ENCODE measurements around the gene ITGBL1. TPM values are rescaled to one million over a fixed set of nuclear protein-coding genes. Genes with fewer than 3 reads are reported as not detected.

ITGBL1 gene
- total RNA-seq, 1 donor from 2014 or later = 3.1 TPM

DNA sequence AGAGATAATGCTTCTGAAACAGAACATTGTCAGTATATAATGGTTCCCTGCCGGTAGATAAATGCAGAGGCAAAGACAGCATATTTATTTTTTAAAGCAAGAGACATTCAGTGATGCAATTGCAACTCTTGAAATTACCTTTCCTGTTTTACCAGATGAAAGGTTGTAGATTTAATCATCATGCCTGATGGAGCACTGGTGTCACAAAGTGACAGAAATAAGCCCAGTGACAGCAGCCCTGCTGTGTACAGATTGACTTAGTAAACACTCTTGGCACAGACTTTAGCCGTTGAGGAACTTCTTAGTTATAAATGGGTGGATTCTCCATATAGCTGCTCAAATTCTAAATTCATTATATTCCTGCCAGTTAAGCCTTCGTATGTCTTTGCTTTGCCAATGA is 172.5 kb downstream of the ITGBL1 start:
- no peak for DNase-seq (ENCODE audit: low read depth)

DNA sequence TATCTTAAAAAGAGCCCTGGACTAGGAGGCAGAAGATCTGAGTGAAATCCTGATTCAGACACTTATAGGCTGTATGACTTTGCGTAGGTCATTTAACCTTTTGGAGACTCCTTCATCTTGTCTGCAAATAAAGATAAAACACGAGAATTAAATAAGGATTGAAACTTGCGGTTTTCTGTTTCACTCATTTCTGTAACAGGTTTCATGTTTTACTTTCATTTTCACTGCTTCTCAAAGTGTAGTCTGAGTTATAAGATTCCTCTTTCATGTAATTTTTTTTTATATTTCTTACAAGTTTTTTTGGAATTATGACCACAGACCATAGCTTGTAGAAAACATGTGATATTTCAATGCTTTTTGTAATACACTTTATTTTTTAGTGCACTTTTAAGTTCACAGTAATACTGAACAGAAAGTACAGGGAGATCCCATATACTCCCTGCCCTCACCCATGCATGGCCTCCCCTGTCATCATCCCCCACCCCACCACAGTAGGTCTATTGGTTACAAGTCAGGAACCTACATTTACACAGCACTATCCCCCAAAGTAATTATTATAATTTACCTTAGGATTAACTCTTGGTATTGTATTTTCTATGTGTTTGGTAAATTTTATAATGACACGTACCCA is 174.6 kb downstream of the ITGBL1 start:
- peak; percentile 35 for DNase-seq (ENCODE audit: low read depth)

DNA sequence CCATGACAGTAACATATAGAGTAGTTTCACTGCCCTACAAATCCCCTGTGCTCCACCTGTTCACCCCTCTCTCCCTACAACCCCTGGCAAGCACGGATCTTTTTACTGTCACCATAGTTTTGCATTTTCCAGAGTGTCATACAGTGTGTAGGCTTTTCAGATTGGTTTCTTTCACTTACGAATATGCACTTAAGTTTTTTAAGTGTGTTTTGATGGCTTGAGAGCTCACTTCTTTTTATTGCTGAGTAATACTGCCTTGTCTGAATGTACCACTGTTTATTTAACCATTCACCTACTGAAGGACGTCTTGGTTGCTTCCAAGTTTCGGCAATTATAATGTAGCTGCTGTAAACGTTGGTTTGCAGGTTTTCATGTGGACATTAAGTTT is 175.1 kb downstream of the ITGBL1 start:
- peak; percentile 49 for DNase-seq (ENCODE audit: low read depth)

DNA sequence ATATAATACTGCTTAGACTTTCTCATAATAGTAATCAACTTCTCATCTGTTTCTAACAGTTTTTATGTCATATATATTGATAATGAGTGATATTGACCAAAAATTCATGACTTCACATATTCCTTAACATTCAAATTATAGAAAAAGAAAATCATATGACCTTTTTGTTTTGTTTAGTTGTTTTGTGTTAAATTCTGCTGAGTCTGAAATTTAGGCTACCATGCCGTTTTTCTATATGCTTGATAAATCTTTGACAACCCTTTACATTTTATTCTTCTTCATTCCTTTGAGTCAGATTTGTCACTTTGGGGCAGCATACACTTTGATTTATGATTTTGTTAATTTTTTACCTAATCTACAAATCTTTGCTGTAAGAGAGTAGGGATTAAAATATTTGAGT is 176.4 kb downstream of the ITGBL1 start:
- no peak for DNase-seq (ENCODE audit: low read depth)

DNA sequence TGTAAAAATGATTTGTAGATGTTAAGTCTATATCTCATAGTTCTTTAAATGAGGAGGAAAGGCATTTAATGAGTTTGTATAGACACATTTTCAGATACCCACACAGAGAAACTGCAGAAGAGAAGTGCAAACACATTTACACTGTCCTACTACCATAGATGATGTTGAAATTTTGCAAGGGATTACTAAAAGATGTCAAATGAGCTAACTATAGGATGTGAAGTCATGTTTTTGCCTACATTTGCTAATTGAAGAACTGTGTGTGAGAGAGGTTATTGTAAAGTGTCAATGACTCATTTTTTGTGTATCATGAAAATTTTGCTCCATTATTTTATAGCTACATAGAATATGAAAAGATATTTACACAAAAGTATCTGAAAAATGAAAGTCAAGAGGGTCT is 178.9 kb downstream of the ITGBL1 start:
- no peak for DNase-seq (ENCODE audit: low read depth)

DNA sequence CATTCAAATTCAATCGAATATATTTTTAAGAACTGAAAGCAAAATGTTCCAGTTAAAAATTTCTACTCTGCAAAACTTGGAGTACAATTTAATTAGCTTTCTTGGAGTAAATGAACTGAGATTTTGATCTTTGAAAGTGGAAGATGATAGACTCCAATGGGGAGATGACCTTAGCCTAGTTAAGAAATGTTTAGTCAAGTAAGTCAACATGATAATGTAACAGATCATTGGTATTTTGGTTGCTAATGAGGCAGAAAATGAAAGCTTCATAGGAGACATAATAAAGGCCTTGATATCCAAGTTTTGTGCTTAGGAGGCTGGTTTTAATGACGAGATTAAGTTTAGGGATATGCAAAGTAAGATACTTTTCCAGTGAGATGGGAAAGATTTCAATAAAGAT is 181.7 kb downstream of the ITGBL1 start:
- DNase-seq (ENCODE audit: low read depth) = no peak

DNA sequence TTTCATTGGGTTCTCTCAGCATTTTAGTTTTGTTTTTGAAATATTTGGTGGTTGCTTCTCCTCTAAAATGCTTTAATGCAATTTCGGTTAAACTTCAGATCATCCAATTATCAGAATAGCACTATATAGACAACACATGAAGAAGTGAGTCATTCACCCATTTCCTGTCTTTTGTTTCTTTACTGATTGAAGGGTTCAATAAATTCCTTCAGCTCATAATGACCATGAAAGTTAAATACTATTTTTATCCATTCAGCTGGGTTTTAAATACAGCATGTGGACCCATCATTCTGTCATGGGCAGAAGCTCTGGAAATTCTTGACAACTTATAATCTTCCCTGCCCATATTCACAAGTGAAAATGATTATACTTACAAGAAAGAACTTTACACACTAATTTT is 187.2 kb downstream of the ITGBL1 start:
- no peak for DNase-seq (ENCODE audit: low read depth)

DNA sequence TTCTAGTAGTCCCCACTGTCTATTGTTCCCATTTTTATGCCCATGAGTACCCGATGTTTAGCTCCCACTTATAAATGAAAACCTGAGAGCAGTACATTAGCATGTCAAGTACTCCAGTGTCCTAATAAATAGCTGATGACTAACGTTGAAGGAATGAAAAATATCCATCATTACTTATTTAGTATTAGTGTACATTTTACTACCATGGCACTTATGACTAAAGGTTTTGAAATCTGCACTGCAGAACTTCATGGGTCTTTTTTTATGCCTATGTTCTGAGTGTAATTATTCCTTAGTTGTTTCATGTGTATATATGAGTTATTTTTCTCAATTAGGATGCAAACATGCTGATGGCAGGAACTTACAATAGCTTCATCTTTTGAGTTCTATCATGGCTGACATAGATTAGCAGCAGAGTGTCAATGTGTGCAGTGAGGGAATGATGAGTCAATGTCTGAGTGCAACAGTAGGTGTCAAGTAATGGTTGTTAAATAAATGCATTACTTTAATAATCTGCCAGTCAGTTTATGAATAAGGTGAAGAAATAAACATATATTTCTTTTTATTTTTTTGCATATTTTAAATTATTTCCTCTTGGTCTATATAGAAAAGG is 188.4 kb downstream of the ITGBL1 start:
- DNase-seq (ENCODE audit: low read depth) = peak; percentile 97

DNA sequence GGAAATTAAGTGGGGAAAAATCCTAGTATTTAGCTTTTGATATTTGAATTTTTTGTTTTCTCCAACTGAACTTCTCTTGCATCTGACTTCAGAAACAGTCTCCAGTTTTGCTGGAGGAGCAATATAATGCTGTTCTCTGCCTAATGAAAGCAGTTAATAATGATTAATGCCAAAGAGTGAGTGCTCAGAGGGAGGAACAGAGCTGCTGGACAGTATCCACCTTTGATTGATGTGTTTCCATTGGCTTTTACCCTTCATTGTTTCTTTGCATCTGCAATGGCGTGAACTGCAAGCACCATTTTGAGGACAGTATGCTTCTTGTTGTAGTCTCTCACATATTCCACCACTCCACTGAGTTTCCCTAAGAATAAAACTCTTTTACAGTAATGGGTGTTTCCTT is 193.4 kb downstream of the ITGBL1 start:
- DNase-seq (ENCODE audit: low read depth) = no peak

DNA sequence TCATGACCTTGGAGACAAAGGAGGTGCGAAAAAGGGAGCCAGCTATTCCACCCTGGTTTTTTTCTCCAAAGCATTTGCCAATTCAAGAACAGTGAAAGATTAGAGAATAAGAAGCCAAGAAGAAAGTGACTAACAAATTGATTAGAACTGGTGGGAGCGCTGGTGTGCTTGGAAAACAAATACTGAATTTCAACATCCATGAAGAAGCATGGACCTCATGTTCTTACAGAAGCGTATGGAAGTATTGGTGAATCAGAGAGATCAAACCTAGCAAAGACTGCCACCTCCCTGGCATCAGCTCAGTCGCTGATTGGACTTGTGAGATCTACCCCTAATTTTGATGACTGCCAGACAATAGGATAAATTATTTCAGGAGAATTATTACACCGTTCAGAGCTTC is 195.3 kb downstream of the ITGBL1 start:
- DNase-seq (ENCODE audit: low read depth) = no peak

DNA sequence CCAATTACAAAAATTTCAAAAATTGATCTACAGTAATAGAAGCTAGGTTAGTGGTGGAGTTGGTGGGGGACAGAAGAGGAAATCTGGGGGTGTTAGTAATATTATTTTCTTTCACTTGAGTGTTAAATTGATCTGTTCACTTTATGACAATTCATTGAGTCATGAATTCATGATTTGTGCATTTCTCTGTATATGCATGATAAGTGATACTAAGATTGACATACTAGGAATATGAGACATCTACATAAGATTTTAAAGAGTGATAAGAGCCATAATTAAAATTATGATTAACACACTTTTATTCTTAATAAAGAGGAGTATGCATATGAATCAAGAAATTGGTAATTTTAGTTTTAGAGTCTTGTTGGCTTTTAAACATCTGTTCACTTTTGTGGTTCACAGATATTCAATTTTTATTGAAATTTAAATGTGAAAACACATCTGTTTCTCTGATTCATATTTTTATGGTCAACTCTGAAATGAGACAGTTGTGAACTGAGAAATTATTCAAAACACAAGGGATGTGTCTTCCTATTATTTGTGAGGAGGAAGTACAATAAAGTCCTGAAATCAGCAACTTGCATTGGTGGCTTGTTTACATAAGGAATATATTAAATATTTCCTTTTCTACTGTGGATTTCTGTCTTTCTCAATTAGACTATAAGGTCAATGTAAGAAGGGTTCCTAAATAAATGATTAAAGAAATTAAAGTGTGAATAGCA is 196.5 kb downstream of the ITGBL1 start:
- DNase-seq (ENCODE audit: low read depth) = no peak

DNA sequence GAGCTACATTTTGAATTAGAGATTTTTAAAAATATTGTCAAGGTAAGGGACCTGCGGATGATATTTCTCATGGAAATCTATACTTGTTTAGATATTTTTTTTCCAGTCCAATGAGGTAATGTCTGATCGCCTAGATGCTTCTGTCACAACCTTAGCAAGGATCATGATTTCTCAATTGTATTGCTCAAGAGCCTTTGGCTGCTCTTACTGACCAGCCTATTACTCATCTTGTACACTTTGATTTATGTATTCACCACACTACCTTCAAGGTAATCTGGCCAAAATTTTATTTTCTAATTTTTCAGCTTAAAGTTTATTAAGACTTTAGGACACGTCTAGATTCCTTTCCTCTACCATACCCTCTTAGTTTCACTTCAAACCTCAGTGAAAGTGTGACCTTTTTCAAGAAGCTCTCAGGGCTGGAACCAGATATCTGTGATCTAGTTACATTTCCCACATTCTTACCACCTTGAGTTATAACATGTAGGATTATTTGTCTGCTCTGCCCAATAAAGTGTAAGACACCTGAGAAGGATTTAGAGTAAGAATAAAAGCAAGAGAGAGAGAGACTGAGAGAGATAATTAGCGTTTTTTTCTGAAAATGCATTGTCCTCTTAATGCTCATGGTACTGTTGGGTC is 197.1 kb downstream of the ITGBL1 start:
- DNase-seq (ENCODE audit: low read depth) = peak; percentile 97

DNA sequence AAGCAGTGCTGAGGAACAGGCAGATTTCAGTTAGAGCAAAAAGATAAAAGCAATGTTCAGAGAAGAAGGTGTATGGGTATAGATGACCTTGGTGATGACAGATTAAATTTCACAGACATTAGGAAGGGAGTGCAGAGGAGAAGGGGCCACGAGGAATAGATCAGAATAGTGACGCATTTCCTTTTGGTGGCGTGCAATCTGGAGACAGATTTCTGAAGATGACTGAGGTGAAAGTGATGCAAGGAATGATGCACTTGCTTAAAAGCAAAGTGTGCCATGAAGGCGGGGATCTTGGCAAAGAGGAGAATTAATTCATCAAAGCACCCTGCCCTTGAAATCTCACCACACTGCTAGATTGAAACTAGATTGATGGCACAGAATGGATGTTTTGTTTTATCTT is 202.4 kb downstream of the ITGBL1 start:
- DNase-seq (ENCODE audit: low read depth) = no peak

DNA sequence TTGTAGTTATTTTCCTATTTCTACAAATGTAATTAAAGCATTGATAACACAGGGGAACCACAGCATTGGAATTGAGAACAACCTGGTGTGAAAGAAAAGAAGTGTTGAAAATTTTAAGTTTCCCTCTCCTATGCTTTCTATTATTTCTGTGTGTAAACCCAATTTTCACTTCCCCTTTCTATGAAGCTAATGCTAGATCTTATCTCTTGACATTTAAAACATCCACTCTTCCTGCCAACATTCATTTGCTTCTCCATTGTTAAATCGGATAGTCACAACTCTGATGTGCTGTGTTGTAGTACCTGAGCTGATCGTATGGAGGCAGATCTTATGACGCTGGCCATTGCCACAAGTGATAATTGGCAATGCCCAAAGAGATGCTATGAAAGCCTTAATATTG is 203.0 kb downstream of the ITGBL1 start:
- DNase-seq (ENCODE audit: low read depth) = no peak

DNA sequence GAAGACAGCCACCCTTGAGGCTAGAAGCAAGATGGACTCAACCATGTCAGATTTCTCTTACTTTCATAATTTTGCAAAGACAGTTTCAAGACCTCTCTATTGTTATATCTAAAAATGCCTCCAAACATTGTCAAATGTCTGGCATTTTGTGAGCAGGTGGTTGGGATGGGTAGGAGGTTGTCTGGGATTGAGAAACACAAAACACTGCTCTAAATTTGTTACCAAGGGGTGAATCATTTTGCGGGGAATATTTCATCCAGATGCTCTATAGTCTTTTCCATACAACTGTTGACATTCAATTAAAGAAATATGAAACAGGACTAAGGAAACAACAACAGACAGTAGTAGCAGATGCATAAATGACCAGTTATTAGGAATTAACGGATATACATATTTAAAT is 208.2 kb downstream of the ITGBL1 start:
- no peak for DNase-seq (ENCODE audit: low read depth)

DNA sequence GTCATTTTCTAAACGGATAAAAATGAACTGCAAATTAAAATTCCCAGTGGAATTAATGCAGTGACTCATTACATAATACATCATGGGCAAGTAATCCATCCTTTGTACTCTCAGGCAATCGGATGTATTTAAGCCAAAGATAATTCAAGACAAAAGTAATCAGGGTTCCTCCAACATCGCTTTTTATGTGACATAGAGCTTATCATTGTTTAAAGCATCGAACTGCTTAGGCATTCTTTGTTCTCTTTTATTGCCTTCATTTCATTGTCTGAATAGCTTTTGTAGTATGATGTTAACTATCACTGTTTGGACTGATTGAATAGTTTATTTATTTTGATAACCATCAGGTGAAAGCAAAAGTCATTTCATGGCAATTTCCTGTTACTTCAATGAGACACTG is 209.4 kb downstream of the ITGBL1 start:
- DNase-seq (ENCODE audit: low read depth) = no peak

DNA sequence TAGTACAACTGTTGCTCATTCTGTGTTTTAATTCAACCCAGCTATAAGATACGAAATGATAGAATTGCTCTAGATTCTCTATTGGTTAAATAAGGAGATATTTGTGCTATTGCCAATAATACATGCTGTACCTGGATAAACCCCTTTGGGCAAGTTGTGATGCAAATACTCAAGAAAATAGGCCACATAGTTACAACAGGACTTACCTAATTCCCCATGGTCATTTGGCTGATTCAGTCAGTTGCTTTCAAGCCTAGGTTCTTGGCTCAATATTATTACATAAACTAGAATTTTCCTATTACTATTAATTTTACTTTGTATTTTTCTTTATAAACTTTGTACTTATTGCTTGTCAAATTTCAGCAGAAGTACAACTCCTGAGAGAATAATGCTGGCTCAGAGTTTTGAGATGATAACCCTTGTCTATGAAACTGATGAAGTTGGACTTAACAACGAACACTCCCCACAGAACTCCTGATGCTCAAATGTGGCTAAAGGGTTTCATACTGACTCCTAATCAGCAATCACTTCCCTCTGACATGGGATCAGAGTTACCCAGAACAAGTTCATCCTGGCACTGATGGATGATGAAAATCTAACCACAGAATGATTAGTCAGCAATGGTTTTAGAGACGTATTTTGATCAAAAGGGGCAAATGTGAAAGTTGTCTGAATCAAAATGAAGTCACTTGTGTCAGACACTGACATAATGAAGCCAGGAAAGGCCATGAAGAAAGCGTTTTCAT is 221.1 kb downstream of the ITGBL1 start:
- peak; percentile 55 for DNase-seq (ENCODE audit: low read depth)

DNA sequence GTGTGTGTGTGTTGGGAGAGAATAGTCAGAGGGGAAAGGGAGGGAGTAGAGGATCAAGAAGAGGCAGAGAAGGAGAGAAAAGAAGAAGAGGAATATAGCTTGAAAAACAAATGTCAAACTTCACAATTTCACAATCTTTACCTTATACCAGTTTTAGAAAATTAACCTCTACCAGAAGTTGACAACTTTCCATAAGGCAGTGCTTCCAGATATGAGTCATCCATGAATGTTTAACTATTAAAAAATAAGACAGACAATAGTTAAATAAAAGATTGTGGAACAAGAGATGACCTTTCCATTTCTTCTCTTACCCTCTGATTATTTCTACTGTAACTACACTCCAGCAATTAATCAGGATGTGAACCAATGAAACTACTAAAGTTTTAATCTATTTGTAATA is 229.4 kb downstream of the ITGBL1 start:
- peak; percentile 74 for DNase-seq (ENCODE audit: low read depth)

DNA sequence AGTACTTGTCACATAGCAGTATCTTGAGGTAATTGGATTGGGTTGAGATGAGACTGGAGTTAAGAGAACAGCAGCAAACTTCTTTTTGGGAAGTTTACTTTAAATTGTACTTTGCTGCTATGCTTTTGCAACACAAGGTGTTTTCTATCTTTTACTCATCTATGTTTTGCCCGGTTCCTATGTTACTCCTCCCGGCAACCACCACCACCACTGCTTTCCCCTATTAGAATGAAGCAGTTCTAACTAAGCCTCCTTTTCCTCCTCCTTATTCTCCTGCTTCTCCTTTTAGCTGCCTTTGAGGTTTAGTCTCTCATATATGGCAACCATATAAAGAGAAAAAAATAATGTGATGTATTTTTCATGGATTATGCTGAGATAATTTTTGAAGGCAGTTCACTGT is 233.5 kb downstream of the ITGBL1 start:
- DNase-seq (ENCODE audit: low read depth) = no peak

DNA sequence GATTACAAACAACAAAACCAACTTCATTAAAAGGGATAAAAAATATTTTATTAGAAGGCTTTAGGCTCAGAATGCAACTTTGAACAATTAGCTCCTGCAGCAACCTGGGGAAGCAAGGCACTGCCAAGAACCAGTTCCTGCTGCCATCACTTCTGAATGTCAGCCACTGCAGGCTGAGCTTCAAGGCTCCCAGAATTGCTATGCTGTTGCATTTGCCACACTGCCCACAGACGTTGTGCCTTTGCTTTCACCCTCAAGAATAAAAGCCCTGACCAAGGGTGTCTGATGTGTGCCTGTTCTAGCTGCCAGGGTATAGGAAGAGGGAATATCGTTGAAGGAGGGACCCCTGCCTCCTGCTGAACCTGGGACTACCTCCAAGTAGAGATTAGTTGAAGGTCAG is 238.4 kb downstream of the ITGBL1 start:
- DNase-seq (ENCODE audit: low read depth) = no peak

DNA sequence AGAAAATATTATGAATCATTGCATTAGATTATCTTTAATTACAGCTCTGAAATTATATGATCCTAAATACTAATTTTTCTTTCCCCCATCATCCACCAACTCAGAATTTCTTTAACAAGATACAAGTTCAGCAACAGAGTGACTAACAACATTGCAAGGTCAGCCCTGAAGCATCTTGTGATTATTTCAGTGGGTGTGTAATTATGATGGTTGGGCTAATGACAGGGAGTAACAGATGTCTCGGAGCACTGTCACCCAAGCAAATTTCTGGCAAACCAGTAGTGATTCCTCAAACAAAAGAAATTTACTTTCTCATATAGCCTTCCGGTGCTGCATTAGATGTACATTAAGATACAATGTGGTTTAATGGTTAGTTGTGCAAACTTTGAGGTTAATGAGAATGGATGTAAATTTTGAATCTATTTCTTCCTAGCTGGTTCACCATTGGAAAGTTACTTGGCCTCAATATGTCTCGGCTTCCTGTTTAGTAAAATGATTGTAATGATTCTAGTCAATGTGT is 238.9 kb downstream of the ITGBL1 start:
- DNase-seq (ENCODE audit: low read depth) = no peak

All from renal cortical epithelial cell (primary cell).